K562 (cell line): ENCODE data around the gene HNRNPDL. TPM values are rescaled to one million over a fixed set of nuclear protein-coding genes. Genes with fewer than 3 reads are reported as not detected.

ENCODE experiments used
- FOS ChIP-seq: IDR thresholded peaks from 3 replicates; pipeline ENCODE4 v1.6.1; 2011; ENCODE audit not compliant: insufficient read length; ENCODE audit errors: extremely low read depth
- LARP7 ChIP-seq: fragments of 450-650 bp; IDR thresholded peaks from 2 replicates; pipeline ENCODE4 v1.6.1; 2016
- NBN ChIP-seq: fragments of 450-650 bp; IDR thresholded peaks from 2 replicates; pipeline ENCODE4 v1.6.1; 2016; ENCODE audit warnings: low read depth, mild to moderate bottlenecking
- NFIX ChIP-seq: fragments of 250-450 bp; sonication (Bioruptor Pico); IDR thresholded peaks from 2 replicates; pipeline ENCODE4 v1.4.0; 2020; ENCODE audit warnings: low read depth, mild to moderate bottlenecking, moderate library complexity
- POLR2B ChIP-seq: fragments of 450-650 bp; IDR thresholded peaks from 2 replicates; pipeline ENCODE4 v1.6.1; 2018; ENCODE audit warnings: low read depth; ENCODE audit not compliant: partially characterized antibody
- TEAD1 ChIP-seq, 2 experiments: fragments of 450-650 bp in 1 of 2; sonication (generic) in 1 of 2; formaldehyde crosslinking; IDR thresholded peaks; 2 replicates each; pipeline versions ENCODE4 v1.4.0 to v1.8.0; 2020 to 2022; ENCODE audit warnings: mild to moderate bottlenecking in 2 of 2, missing genetic modification reagents in 1 of 2
- ZNF23 ChIP-seq: fragments of 250-450 bp; sonication (Bioruptor Pico); IDR thresholded peaks from 2 replicates; pipeline ENCODE4 v1.4.0; 2020; ENCODE audit warnings: mild to moderate bottlenecking
- ZNF445 ChIP-seq: fragments of 250-450 bp; sonication (Bioruptor Pico); IDR thresholded peaks from 2 replicates; pipeline ENCODE4 v1.4.0; 2020; ENCODE audit warnings: low read depth, mild to moderate bottlenecking, moderate library complexity
- ZNF561 ChIP-seq: fragments of 450-650 bp; formaldehyde crosslinking; conservative IDR thresholded peaks from 2 replicates; pipeline ENCODE4 v1.4.0; 2020; ENCODE audit warnings: mild to moderate bottlenecking, moderate library complexity
- ZNF584 ChIP-seq: fragments of 200-800 bp; sonication (Bioruptor generic); IDR thresholded peaks from 2 replicates; pipeline ENCODE4 v1.6.1; 2016; ENCODE audit warnings: low read depth, mild to moderate bottlenecking, missing genetic modification characterization, missing compliant biosample characterization
- ZNF785 ChIP-seq: fragments of 250-450 bp; sonication (Bioruptor Pico); IDR thresholded peaks from 2 replicates; pipeline ENCODE4 v1.4.0; 2020; ENCODE audit warnings: mild to moderate bottlenecking
- polyA plus RNA-seq, 8 experiments: library from polyadenylated mRNA; depleted of rRNA in 4 of 8; stranded (reverse) in 5 of 8; unstranded in 3 of 8; fragments of >200 nt; fragmentation: Nextera tagmentation in 2 of 8; fragmentation: Illumina TruSeq in 1 of 8; extraction: Ambion mirVana in 2 of 8; extraction: Trizol in 1 of 8; gene quantifications; 2 replicates each; pipeline versions ENCODE4 v1.2.1 to v1.2.3, GENCODE V29; 2011 to 2014; ENCODE audit warnings: inconsistent platforms in 1 of 8, missing spikeins in 1 of 8
- total RNA-seq, 7 experiments: library from RNA; depleted of rRNA in 6 of 7; stranded (reverse); fragments of >200 nt in 6 of 7; fragmentation: Illumina TruSeq in 2 of 7; extraction: Trizol in 2 of 7; gene quantifications; 2 replicates each; pipeline versions ENCODE4 v1.2.1 to v1.2.3, GENCODE V29; 2011 to 2021; ENCODE audit warnings: low replicate concordance in 1 of 7
- TF ChIP-seq, protein P1 (sequence below): IDR thresholded peaks from 3 replicates; pipeline ENCODE4 v1.6.1; 2011; ENCODE audit warnings: borderline replicate concordance, mild to moderate bottlenecking; ENCODE audit not compliant: insufficient read length, insufficient read depth
- TF ChIP-seq, protein P2 (sequence below): fragments of 250-450 bp; sonication (Bioruptor Pico); IDR thresholded peaks from 2 replicates; pipeline ENCODE4 v1.8.0; 2021; ENCODE audit warnings: moderate library complexity, mild to moderate bottlenecking, inconsistent platforms
- TF ChIP-seq, protein P3 (sequence below): fragments of 450-650 bp; formaldehyde crosslinking; IDR thresholded peaks from 2 replicates; pipeline ENCODE4 v1.4.0; 2022; ENCODE audit warnings: mild to moderate bottlenecking, moderate library complexity
- TF ChIP-seq, protein P4 (sequence below): sonication (generic); formaldehyde crosslinking; IDR thresholded peaks from 2 replicates; pipeline ENCODE4 v1.8.0; 2023; ENCODE audit warnings: missing genetic modification reagents, mild to moderate bottlenecking, borderline replicate concordance
- TF ChIP-seq, protein P5 (sequence below): fragments of 450-650 bp; formaldehyde crosslinking; conservative IDR thresholded peaks from 2 replicates; pipeline ENCODE4 v1.4.0; 2022; ENCODE audit warnings: mild to moderate bottlenecking, missing genetic modification characterization

HNRNPDL gene
- total and polyA plus RNA-seq, 9 of the 15 experiments (the other 6 are each of a cell fraction or from before 2014, with no cell fraction given): 243 to 652 (median 351) TPM

DNA sequence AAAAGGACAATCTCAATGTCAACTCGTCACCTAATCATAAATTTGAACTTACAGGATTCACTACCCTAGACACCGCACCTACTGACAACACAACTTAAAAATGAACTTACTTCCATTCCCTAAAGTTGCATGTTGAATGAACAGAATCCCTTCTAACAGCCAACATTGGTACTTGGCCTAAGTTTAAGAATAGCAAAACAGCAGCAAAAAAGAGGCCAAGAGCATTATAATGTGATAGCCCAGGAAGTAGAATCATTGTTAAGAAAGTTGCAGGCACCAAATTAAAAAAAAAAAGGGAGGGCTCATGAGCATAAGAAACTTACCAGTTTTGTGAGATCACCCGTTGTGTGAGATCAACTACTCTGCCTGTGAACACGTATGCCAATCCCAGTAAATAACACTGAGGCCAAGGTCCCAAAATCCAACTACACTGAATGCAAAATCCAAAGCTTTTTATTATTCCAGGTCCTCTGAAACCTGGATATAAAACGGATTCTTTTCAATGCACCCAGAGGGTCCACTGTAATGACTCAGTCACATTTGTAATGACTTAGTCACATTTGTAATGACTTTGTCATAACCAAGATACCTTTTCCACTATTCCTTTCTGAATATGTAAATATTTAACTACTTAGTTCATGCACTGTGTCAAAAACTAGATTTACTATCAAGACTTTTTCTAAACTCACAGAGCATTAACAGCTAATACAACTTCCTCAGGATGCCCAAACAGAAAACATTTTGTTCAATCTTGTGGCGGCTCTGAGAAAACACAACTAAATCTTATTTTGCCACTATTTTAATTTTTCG lies 6.8 kb downstream of the HNRNPDL start (continued):
- TF ChIP-seq LARP7 (no peak), ZNF785 (CRISPR knock-in tag) (no peak), ZNF23 (peak; percentile 48; the same call in 1 of the 2 replicates), ZNF445 (no peak), NBN (no peak), TEAD1 (CRISPR knock-in tag; IDR thresholded peaks at IDR 0.05) (no peak), NFIX (CRISPR knock-in tag) (no peak), FOS (no peak), POLR2B (peak; percentile 83), ZNF584 (CRISPR knock-in tag) (no peak), ZNF561 (CRISPR knock-in tag) (no peak)
- TF ChIP-seq, protein P1, sequence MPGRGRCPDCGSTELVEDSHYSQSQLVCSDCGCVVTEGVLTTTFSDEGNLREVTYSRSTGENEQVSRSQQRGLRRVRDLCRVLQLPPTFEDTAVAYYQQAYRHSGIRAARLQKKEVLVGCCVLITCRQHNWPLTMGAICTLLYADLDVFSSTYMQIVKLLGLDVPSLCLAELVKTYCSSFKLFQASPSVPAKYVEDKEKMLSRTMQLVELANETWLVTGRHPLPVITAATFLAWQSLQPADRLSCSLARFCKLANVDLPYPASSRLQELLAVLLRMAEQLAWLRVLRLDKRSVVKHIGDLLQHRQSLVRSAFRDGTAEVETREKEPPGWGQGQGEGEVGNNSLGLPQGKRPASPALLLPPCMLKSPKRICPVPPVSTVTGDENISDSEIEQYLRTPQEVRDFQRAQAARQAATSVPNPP: no peak
- TF ChIP-seq, protein P2, sequence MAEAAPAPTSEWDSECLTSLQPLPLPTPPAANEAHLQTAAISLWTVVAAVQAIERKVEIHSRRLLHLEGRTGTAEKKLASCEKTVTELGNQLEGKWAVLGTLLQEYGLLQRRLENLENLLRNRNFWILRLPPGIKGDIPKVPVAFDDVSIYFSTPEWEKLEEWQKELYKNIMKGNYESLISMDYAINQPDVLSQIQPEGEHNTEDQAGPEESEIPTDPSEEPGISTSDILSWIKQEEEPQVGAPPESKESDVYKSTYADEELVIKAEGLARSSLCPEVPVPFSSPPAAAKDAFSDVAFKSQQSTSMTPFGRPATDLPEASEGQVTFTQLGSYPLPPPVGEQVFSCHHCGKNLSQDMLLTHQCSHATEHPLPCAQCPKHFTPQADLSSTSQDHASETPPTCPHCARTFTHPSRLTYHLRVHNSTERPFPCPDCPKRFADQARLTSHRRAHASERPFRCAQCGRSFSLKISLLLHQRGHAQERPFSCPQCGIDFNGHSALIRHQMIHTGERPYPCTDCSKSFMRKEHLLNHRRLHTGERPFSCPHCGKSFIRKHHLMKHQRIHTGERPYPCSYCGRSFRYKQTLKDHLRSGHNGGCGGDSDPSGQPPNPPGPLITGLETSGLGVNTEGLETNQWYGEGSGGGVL (CRISPR knock-in tag): no peak
- TF ChIP-seq, protein P3, sequence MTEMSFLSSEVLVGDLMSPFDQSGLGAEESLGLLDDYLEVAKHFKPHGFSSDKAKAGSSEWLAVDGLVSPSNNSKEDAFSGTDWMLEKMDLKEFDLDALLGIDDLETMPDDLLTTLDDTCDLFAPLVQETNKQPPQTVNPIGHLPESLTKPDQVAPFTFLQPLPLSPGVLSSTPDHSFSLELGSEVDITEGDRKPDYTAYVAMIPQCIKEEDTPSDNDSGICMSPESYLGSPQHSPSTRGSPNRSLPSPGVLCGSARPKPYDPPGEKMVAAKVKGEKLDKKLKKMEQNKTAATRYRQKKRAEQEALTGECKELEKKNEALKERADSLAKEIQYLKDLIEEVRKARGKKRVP (CRISPR knock-in tag): no peak
- TF ChIP-seq, protein P4, sequence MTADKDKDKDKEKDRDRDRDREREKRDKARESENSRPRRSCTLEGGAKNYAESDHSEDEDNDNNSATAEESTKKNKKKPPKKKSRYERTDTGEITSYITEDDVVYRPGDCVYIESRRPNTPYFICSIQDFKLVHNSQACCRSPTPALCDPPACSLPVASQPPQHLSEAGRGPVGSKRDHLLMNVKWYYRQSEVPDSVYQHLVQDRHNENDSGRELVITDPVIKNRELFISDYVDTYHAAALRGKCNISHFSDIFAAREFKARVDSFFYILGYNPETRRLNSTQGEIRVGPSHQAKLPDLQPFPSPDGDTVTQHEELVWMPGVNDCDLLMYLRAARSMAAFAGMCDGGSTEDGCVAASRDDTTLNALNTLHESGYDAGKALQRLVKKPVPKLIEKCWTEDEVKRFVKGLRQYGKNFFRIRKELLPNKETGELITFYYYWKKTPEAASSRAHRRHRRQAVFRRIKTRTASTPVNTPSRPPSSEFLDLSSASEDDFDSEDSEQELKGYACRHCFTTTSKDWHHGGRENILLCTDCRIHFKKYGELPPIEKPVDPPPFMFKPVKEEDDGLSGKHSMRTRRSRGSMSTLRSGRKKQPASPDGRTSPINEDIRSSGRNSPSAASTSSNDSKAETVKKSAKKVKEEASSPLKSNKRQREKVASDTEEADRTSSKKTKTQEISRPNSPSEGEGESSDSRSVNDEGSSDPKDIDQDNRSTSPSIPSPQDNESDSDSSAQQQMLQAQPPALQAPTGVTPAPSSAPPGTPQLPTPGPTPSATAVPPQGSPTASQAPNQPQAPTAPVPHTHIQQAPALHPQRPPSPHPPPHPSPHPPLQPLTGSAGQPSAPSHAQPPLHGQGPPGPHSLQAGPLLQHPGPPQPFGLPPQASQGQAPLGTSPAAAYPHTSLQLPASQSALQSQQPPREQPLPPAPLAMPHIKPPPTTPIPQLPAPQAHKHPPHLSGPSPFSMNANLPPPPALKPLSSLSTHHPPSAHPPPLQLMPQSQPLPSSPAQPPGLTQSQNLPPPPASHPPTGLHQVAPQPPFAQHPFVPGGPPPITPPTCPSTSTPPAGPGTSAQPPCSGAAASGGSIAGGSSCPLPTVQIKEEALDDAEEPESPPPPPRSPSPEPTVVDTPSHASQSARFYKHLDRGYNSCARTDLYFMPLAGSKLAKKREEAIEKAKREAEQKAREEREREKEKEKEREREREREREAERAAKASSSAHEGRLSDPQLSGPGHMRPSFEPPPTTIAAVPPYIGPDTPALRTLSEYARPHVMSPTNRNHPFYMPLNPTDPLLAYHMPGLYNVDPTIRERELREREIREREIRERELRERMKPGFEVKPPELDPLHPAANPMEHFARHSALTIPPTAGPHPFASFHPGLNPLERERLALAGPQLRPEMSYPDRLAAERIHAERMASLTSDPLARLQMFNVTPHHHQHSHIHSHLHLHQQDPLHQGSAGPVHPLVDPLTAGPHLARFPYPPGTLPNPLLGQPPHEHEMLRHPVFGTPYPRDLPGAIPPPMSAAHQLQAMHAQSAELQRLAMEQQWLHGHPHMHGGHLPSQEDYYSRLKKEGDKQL (CRISPR knock-in tag): no peak
- TF ChIP-seq, protein P5, sequence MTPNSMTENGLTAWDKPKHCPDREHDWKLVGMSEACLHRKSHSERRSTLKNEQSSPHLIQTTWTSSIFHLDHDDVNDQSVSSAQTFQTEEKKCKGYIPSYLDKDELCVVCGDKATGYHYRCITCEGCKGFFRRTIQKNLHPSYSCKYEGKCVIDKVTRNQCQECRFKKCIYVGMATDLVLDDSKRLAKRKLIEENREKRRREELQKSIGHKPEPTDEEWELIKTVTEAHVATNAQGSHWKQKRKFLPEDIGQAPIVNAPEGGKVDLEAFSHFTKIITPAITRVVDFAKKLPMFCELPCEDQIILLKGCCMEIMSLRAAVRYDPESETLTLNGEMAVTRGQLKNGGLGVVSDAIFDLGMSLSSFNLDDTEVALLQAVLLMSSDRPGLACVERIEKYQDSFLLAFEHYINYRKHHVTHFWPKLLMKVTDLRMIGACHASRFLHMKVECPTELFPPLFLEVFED (CRISPR knock-in tag): peak; percentile 6; the same call in 1 of the 2 replicates
